ENCODE data around the gene TNS1. TPM values are rescaled to one million over a fixed set of nuclear protein-coding genes. Genes with fewer than 3 reads are reported as not detected.
A peak's percentile ranks its signal among the peaks of the same experiment; 100 is the strongest.

The TNS1 gene
- total RNA-seq, 1 experiment from 2014 or later: 6.2 TPM

DNA sequence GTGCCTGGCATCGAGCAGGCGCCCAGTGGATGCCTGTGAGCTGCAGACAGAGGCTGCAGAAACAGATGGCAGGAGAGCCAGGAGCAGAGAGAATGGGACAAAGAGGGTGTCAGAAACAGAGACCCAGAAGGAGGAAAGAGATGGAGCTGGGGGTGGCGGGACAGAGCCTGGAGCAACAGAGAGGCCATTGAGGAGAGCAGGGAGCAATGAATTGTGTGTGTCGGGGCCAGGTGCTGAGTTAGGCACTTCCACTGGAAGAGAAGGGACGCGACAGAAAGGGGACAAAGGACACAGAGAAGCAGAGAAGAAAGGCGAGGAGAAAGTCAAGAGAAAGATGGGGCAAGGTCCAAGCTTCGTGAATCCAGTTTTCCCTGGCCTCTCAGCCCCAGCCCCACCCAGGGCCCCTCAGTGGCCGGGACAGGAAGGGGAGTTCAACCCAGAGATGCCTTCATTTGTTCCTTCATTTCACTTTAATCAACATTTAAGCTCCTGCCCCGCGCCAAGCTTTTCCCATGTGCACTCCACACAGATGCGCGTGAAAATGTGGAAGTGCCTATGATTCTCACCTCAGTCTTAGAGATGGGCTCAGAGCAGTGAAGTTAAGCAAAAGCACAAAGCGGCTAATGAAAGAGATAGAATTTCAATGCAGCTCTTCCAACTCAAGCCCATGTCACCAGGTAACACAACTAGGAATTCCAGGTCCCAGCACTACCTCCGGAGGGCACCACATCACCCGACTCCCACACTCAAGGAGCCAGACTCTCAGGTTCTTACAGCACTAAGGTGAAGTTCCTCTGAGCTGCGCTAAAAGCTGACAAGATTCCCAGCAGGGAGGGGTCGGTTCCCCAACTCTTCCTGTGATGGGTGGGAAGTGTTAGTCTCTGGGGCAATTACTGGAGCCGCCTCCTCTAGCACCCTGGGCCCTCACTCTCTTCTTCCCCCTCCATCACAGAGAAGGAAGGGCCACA, 55.1 kb downstream of the TNS1 start:
- H3K36me3 ChIP-seq (ENCODE audit: control insufficient read depth in 1 of 2, insufficient read depth in 2 of 2, low read length in 2 of 2): no peaks in the 10 kb centered on the region
- no peaks in the 10 kb centered on the region for H4K20me1 ChIP-seq (ENCODE audit: insufficient read depth)
- no peaks in the 10 kb centered on the region for H3K79me2 ChIP-seq (ENCODE audit: insufficient read depth, low read length)
- ChIA-PET POLR2A (no interaction called here), RAD21 (ENCODE audit: low non-redundant PET in 1 of 2, low total read pairs in 2 of 2, uncharacterized antibody in 2 of 2, unreplicated experiment in 2 of 2) (no interaction called here), CTCF (interaction anchor here (0.8 to 1.9 kb wide), 9 partner anchors 9 to 162 kb away, joined by 3 to 8 read pairs (median 5); partner anchors contain the start of gene RUFY4)
- ATAC-seq: peak; percentile 61
- H3K27me3 ChIP-seq (ENCODE audit: insufficient read depth, low read length): no peaks in the 10 kb centered on the region
- no peak overlapping the region for H3K4me3 ChIP-seq (replicated peaks in 1 of 2; ENCODE audit: low read depth in 1 of 2, low read length in 2 of 2)
- peak; percentile 8 for DNase-seq (ENCODE audit: low read depth, low spot score)
- no peak overlapping the region for H3K4me2 ChIP-seq (ENCODE audit: low read length)
- H3K9me3 ChIP-seq (ENCODE audit: control insufficient read depth in 1 of 2, insufficient read depth in 1 of 2, low read depth in 1 of 2, low read length in 2 of 2): no peaks in the 10 kb centered on the region
- no peaks in the 10 kb centered on the region for H3K9me2 ChIP-seq (ENCODE audit: insufficient read depth)
- H3K27ac ChIP-seq (ENCODE audit: low read depth, low read length): no peak overlapping the region
- no TSS peak for BruUV-seq (replicated peaks)
- intact Hi-C loops (cut with micrococcal nuclease): loop anchor here (1.0 kb wide), 1 partner anchor 41 kb away; no protein-coding TSS in a partner anchor
- H2AFZ ChIP-seq (ENCODE audit: low read depth, low read length, poor library complexity, severe bottlenecking): no peak overlapping the region
- peaks cover 9 to 10% of the 10 kb centered on the region in 2 experiments; a peak in 3 of 4 replicates for H3K4me1 ChIP-seq (ENCODE audit: control insufficient read depth in 1 of 2, insufficient read depth in 2 of 2, low read length in 2 of 2)
- no peak overlapping the region for H3K9ac ChIP-seq (ENCODE audit: low read length)
- TF ChIP-seq, protein P1, sequence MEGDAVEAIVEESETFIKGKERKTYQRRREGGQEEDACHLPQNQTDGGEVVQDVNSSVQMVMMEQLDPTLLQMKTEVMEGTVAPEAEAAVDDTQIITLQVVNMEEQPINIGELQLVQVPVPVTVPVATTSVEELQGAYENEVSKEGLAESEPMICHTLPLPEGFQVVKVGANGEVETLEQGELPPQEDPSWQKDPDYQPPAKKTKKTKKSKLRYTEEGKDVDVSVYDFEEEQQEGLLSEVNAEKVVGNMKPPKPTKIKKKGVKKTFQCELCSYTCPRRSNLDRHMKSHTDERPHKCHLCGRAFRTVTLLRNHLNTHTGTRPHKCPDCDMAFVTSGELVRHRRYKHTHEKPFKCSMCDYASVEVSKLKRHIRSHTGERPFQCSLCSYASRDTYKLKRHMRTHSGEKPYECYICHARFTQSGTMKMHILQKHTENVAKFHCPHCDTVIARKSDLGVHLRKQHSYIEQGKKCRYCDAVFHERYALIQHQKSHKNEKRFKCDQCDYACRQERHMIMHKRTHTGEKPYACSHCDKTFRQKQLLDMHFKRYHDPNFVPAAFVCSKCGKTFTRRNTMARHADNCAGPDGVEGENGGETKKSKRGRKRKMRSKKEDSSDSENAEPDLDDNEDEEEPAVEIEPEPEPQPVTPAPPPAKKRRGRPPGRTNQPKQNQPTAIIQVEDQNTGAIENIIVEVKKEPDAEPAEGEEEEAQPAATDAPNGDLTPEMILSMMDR (IDR thresholded peaks at IDR 0.05 in 2 of 3, conservative IDR thresholded peaks at IDR 0.05 in 1 of 3; ENCODE audit: borderline replicate concordance in 1 of 3, insufficient read depth in 1 of 3, low read depth in 2 of 3, low read length in 2 of 3): peak; percentile 42 to 47 (median 44); a peak in 5 of 6 replicates
- TF ChIP-seq RAD21 (IDR thresholded peaks at IDR 0.05; ENCODE audit: low read depth): peak; percentile 51
- TF ChIP-seq, protein P2, sequence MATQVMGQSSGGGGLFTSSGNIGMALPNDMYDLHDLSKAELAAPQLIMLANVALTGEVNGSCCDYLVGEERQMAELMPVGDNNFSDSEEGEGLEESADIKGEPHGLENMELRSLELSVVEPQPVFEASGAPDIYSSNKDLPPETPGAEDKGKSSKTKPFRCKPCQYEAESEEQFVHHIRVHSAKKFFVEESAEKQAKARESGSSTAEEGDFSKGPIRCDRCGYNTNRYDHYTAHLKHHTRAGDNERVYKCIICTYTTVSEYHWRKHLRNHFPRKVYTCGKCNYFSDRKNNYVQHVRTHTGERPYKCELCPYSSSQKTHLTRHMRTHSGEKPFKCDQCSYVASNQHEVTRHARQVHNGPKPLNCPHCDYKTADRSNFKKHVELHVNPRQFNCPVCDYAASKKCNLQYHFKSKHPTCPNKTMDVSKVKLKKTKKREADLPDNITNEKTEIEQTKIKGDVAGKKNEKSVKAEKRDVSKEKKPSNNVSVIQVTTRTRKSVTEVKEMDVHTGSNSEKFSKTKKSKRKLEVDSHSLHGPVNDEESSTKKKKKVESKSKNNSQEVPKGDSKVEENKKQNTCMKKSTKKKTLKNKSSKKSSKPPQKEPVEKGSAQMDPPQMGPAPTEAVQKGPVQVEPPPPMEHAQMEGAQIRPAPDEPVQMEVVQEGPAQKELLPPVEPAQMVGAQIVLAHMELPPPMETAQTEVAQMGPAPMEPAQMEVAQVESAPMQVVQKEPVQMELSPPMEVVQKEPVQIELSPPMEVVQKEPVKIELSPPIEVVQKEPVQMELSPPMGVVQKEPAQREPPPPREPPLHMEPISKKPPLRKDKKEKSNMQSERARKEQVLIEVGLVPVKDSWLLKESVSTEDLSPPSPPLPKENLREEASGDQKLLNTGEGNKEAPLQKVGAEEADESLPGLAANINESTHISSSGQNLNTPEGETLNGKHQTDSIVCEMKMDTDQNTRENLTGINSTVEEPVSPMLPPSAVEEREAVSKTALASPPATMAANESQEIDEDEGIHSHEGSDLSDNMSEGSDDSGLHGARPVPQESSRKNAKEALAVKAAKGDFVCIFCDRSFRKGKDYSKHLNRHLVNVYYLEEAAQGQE (IDR thresholded peaks at IDR 0.05; ENCODE audit: low read depth): no peak

Data from HCT116 (cell line).